ENCODE data around the gene COMMD9.
A peak's percentile ranks its signal among the peaks of the same experiment; 100 is the strongest.

DNA sequence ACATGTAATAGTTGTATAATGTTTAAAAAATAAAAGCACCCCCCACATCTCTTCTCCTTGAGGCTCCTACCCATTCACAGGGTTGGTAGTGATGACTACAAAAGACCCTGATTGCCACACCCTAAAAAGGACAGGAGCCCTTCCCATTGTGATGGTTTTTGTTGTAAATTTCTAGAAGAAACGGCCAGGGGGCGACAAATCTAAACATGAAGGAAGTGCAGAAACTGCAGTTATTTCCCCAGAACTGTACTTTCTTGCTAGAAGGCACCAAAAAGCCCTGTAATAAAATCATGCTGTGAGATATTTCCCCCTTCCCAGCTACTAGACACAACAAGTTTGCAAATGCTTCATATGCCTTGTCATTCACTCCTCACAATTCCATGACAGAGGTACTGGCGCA lies 17.7 kb upstream of the COMMD9 start:
- TF ChIP-seq CTCF (IDR thresholded peaks at IDR 0.05) (peak; percentile 60), EZH2 (IDR thresholded peaks at IDR 0.05; ENCODE audit: borderline replicate concordance, insufficient read depth, low read depth, low read length, poor library complexity, severe bottlenecking) (no peak)
